LNCAP (cell line): ENCODE data around the gene FHL2.

ENCODE experiments used
- TF ChIP-seq, protein P1 (sequence below): fragments of 450-650 bp; IDR thresholded peaks from 2 replicates; pipeline ENCODE4 v1.5.1; 2017; ENCODE audit warnings: mild to moderate bottlenecking

FHL2 gene

GRCh38 chr2:105365206-105365605 lies 33.6 kb downstream of the FHL2 start:
- TF ChIP-seq, protein P1, sequence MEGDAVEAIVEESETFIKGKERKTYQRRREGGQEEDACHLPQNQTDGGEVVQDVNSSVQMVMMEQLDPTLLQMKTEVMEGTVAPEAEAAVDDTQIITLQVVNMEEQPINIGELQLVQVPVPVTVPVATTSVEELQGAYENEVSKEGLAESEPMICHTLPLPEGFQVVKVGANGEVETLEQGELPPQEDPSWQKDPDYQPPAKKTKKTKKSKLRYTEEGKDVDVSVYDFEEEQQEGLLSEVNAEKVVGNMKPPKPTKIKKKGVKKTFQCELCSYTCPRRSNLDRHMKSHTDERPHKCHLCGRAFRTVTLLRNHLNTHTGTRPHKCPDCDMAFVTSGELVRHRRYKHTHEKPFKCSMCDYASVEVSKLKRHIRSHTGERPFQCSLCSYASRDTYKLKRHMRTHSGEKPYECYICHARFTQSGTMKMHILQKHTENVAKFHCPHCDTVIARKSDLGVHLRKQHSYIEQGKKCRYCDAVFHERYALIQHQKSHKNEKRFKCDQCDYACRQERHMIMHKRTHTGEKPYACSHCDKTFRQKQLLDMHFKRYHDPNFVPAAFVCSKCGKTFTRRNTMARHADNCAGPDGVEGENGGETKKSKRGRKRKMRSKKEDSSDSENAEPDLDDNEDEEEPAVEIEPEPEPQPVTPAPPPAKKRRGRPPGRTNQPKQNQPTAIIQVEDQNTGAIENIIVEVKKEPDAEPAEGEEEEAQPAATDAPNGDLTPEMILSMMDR: no peak

GRCh38 chr2:105364436-105365139 lies 34.3 kb downstream of the FHL2 start:
- TF ChIP-seq, protein P1: no peak

GRCh38 chr2:105362862-105363591 lies 35.8 kb downstream of the FHL2 start:
- TF ChIP-seq, protein P1: no peak

- TF ChIP-seq, protein P1: no peak
Observed at GRCh38 chr2:105361102-105361889, 37.6 kb downstream of the FHL2 start.

DNA sequence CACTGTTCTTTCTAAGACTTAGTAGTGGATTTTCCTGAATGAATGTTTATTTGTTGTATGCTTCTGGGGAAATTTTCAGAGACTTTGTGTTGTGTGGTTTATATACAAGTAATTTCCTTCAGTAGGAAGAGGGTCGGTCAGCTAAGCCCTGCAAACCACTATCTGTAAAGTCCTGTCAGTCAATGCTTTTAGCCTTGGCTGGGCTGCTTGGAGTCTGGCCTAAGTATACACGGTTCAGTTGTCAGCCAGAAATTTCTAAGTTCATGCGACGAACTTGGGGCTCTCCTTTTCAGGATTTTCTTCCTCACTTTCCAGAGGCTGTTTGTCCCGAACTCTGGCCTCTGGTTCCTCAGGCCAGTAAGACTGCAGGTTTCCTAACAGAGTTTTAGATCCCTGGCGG lies 40.3 kb downstream of the FHL2 start:
- TF ChIP-seq, protein P1: no peak

DNA sequence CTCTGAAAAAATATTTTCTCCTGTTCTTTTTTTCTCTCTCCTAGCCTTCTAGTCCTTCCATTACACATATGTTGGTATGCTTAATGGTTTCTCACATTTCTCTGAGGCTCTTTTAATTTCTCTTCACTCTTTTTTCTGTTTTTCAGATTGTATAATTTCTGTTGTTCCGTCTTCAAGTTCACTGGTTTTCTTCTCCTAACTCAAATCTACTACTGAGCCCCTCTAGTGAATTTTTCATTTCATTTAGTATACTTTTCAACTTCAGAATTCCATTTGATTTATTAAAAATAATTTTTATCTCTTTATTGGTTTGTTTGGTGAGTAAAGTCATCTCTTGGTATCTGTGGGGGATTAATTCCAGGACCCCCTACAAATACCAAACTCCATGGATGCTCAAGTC lies 41.7 kb downstream of the FHL2 start:
- TF ChIP-seq, protein P1: no peak

DNA sequence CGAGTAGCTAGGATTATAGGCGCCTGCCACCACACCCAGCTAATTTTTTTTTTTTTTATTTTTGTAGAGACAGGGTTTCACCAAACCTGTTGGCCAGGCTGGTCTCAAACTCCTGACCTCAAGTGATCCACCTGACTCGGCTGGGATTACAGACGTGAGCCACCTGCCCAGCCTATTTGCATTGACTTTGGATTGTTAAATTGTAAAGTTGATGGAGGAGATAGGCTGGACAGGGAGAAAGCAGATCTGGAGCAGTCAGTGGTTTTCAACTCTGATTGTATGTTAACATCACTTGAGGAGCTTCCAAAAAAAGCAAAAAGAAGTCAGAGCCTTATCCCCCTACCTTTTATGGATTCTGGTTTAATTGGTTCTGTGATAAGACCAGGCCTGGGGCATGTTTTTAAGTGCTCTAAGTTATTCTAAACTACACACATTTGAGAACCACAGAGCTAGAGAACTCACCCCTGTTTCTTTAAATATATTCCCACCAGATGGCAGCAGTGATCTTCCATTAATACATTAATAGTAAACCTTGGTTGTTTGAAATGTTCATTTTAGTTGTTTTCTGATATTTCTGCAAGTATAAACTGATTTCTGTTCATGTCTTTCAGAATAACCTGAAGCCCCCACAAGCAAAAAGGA lies 54.0 kb downstream of the FHL2 start:
- TF ChIP-seq, protein P1: peak; percentile 50; the same call in 1 of the 2 replicates
